Endothelial cell of hepatic sinusoid (primary cell): Measurements from ENCODE around the gene KMO.

Source experiments
- in situ Hi-C: cut with HindIII; loops from 2 replicates; pipeline ENCODE4 v1.10.0; 2017; ENCODE audit warnings: low sequenced_read_pairs

Gene KMO

GRCh38 chr1:241591736-241592135 lies 59.6 kb downstream of the KMO start:
- in situ Hi-C loops = no loop called here

- in situ Hi-C loops = no loop called here
Observed at GRCh38 chr1:241592273-241592958, 60.2 kb downstream of the KMO start.

GRCh38 chr1:241593186-241593585 lies 61.0 kb downstream of the KMO start:
- in situ Hi-C loops = no loop called here

GRCh38 chr1:241596633-241597032 lies 64.5 kb downstream of the KMO start:
- in situ Hi-C loops = no loop called here

GRCh38 chr1:241598249-241598648 lies 66.1 kb downstream of the KMO start:
- in situ Hi-C loops = no loop called here

GRCh38 chr1:241600496-241600901 lies 68.3 kb downstream of the KMO start:
- in situ Hi-C loops = no loop called here

GRCh38 chr1:241603731-241604245 lies 71.6 kb downstream of the KMO start:
- in situ Hi-C loops = no loop called here

GRCh38 chr1:241605146-241605805 lies 73.1 kb downstream of the KMO start:
- in situ Hi-C loops = no loop called here

GRCh38 chr1:241606544-241606943 lies 74.4 kb downstream of the KMO start:
- in situ Hi-C loops = no loop called here

GRCh38 chr1:241607497-241607896 lies 75.3 kb downstream of the KMO start:
- in situ Hi-C loops = no loop called here

- in situ Hi-C loops = no loop called here
Observed at GRCh38 chr1:241608379-241609033, 76.3 kb downstream of the KMO start.

- in situ Hi-C loops = no loop called here
Observed at GRCh38 chr1:241610056-241610815, 78.1 kb downstream of the KMO start.

GRCh38 chr1:241611063-241611462 lies 78.9 kb downstream of the KMO start:
- in situ Hi-C loops = no loop called here

GRCh38 chr1:241611736-241612135 lies 79.6 kb downstream of the KMO start:
- in situ Hi-C loops = no loop called here

GRCh38 chr1:241612533-241613477 lies 80.6 kb downstream of the KMO start:
- in situ Hi-C loops = no loop called here

GRCh38 chr1:241614144-241614543 lies 82.0 kb downstream of the KMO start:
- in situ Hi-C loops = no loop called here

GRCh38 chr1:241614572-241614971 lies 82.4 kb downstream of the KMO start:
- in situ Hi-C loops = no loop called here

- in situ Hi-C loops = no loop called here
Observed at GRCh38 chr1:241615043-241615974, 83.1 kb downstream of the KMO start.

- in situ Hi-C loops = no loop called here
Observed at GRCh38 chr1:241617426-241617825, 85.2 kb downstream of the KMO start.
